ENCODE measurements around the gene KCNT1. TPM values are rescaled to one million over a fixed set of nuclear protein-coding genes. Genes with fewer than 3 reads are reported as not detected.

The KCNT1 gene
- total RNA-seq, 1 donor from 2014 or later = not detected

- DNase-seq (ENCODE audit: low read depth in 2 of 2) = peak in 1 of 2 donors; percentile 13
These were observed 24.3 kb downstream of the KCNT1 start for GRCh38 chr9:135726138-135726853.

GRCh38 chr9:135727257-135727875 lies 25.4 kb downstream of the KCNT1 start:
- DNase-seq (ENCODE audit: low read depth in 2 of 2) = no peak

GRCh38 chr9:135728436-135729110 lies 26.6 kb downstream of the KCNT1 start:
- no peak for DNase-seq (ENCODE audit: low read depth in 2 of 2)

- no peak for DNase-seq (ENCODE audit: low read depth in 2 of 2)
These were observed 27.5 kb downstream of the KCNT1 start for GRCh38 chr9:135729480-135729879.

- DNase-seq (ENCODE audit: low read depth in 2 of 2) = no peak
These were observed 29.5 kb downstream of the KCNT1 start for GRCh38 chr9:135731454-135731853.

- no peak for DNase-seq (ENCODE audit: low read depth in 2 of 2)
These were observed 30.7 kb downstream of the KCNT1 start for GRCh38 chr9:135732569-135733257.

GRCh38 chr9:135734616-135735144 lies 32.7 kb downstream of the KCNT1 start:
- DNase-seq (ENCODE audit: low read depth in 2 of 2) = no peak

- no peak for DNase-seq (ENCODE audit: low read depth in 2 of 2)
These were observed 34.4 kb downstream of the KCNT1 start for GRCh38 chr9:135736272-135736978.

- DNase-seq (ENCODE audit: low read depth in 2 of 2) = no peak
These were observed 35.2 kb downstream of the KCNT1 start for GRCh38 chr9:135736979-135737839.

- DNase-seq (ENCODE audit: low read depth in 2 of 2) = no peak
These were observed 36.0 kb downstream of the KCNT1 start for GRCh38 chr9:135737840-135738521.

GRCh38 chr9:135739271-135740220 lies 37.6 kb downstream of the KCNT1 start:
- DNase-seq (ENCODE audit: low read depth in 2 of 2) = no peak

GRCh38 chr9:135741276-135742219 lies 39.6 kb downstream of the KCNT1 start:
- no peak for DNase-seq (ENCODE audit: low read depth in 2 of 2)

GRCh38 chr9:135743021-135743420 lies 41.0 kb downstream of the KCNT1 start:
- DNase-seq (ENCODE audit: low read depth in 2 of 2) = no peak

- DNase-seq (ENCODE audit: low read depth in 2 of 2) = no peak
These were observed 41.8 kb downstream of the KCNT1 start for GRCh38 chr9:135743546-135744332.

GRCh38 chr9:135744333-135745070 lies 42.5 kb downstream of the KCNT1 start:
- no peak for DNase-seq (ENCODE audit: low read depth in 2 of 2)

GRCh38 chr9:135745189-135745588 lies 43.2 kb downstream of the KCNT1 start:
- no peak for DNase-seq (ENCODE audit: low read depth in 2 of 2)

All from dermis microvascular lymphatic vessel endothelial cell (primary cell).